Epithelial cell of proximal tubule (primary cell): ENCODE data around the gene SAMD4A. TPM values are rescaled to one million over a fixed set of nuclear protein-coding genes. Genes with fewer than 3 reads are reported as not detected.

Experiments used
- DNase-seq: peaks from one replicate; pipeline ENCODE4 v3.0.0-alpha.2; 2011; ENCODE audit warnings: low read depth
- H3K4me3 ChIP-seq: 2 replicates; pipeline ENCODE4 v1.5.1; 2011; ENCODE audit warnings: low read depth, mild to moderate bottlenecking, low read length
- CTCF ChIP-seq: conservative IDR thresholded peaks from 2 replicates; pipeline ENCODE4 v1.5.1; 2012; ENCODE audit warnings: low read depth, mild to moderate bottlenecking, low read length
- total RNA-seq: library from RNA; depleted of rRNA; stranded (reverse); fragments of >200 nt; gene quantifications from 2 replicates; pipeline ENCODE4 v1.2.3, GENCODE V29; 2015

Gene SAMD4A, protein sequence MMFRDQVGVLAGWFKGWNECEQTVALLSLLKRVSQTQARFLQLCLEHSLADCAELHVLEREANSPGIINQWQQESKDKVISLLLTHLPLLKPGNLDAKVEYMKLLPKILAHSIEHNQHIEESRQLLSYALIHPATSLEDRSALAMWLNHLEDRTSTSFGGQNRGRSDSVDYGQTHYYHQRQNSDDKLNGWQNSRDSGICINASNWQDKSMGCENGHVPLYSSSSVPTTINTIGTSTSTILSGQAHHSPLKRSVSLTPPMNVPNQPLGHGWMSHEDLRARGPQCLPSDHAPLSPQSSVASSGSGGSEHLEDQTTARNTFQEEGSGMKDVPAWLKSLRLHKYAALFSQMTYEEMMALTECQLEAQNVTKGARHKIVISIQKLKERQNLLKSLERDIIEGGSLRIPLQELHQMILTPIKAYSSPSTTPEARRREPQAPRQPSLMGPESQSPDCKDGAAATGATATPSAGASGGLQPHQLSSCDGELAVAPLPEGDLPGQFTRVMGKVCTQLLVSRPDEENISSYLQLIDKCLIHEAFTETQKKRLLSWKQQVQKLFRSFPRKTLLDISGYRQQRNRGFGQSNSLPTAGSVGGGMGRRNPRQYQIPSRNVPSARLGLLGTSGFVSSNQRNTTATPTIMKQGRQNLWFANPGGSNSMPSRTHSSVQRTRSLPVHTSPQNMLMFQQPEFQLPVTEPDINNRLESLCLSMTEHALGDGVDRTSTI
- 18.9 and 20.9 TPM in 2 replicates for total RNA-seq

DNA sequence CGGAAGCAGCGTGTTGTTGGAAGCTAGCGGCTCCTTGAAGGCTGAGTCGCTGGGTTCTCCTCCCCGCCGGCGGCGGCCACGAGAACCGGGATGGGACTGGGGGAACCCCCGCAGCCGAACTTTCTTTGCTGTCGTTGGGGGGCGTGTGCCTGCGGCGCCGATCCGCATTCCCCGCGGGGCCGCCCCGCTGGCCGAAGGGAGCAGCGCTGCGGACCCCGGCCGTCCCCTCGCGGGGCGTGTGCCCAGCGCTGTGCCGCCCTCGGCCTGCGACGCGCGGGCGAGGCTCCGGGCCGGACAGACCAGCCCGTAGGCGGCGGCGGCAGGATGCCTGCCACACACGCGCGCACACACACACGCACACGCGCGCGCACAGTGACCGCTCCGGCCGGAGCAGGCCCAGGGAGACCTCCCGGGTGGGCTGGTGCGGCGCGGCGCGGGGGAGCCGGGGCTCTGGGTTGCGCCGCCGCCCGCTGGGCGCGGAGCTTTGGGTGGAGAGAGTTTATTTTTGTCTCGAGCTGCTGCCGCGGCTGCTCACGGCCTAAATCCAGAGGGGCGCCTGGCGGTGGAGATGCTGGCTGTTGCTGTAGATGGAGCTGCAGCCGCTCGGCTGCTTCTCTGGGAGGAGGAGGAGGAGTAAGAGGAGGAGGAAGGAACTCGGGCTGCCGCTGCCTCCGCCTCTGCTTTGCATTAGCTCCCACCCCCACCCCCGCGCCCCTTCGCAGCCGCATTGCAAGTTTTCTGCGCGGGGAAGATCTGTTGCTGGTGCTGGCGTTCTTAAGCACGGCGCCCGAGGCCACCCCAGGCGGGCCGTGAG lies at the start of gene SAMD4A:
Gene SAMD4A (plus strand): TSS at position 719 of the 814 bp plus-strand sequence. CDS start 789 bp downstream, outside the sequence.
- no peak for DNase-seq
- peak within 1 kb of the TSS; percentile 83 for H3K4me3 ChIP-seq
- TF ChIP-seq CTCF, result peak; percentile 24

DNA sequence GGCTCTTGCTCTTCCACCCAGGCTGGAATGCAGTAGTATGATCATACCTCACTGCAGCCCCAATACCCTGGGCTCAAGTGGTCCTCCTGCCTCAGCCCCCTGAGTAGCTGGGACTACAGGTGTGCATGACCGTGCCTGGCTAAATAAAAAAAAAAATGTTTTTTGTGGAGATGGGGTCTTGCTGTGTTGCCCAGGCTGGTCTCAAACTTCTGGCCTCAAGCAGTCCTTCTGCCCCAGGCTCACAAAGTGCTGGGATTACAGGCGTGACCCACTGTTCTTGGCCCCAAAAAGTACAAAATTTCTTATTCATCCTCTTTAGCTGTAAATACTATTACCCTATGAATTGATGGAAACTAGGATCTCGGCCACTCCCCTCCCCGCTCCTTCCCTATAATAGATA lies 42.5 kb upstream of the SAMD4A start:
- DNase-seq, result no peak
- TF ChIP-seq CTCF, result no peak
- H3K4me3 ChIP-seq, result no peak overlapping the region

- no peak overlapping the region for H3K4me3 ChIP-seq
These were observed 38.0 kb upstream of the SAMD4A start for GRCh38 chr14:54528973-54529372.

DNA sequence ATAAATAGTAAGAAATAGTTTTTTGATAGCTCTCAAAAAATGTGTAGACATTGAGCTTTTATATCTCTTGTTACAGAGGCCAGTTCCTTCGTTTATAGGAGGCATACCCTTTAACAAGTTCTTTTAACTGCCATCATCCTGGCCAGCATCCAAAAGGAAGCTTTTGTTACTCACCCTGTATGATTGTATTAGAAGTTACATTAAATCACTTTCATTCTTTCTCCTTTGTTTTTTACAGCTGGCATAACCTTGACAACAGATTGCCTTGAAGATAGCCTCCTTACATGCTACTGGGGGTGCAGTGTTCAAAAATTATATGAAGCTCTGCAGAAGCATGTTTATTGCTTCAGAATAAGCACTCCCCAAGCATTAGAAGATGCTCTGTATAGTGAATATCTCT lies 37.1 kb upstream of the SAMD4A start:
- DNase-seq, result no peak
- no peak overlapping the region for H3K4me3 ChIP-seq
- no peak for TF ChIP-seq CTCF

More at GRCh38 chr14:54528973-54529372, 38.0 kb upstream of the SAMD4A start:
- no peak for DNase-seq
- no peak for TF ChIP-seq CTCF

DNA sequence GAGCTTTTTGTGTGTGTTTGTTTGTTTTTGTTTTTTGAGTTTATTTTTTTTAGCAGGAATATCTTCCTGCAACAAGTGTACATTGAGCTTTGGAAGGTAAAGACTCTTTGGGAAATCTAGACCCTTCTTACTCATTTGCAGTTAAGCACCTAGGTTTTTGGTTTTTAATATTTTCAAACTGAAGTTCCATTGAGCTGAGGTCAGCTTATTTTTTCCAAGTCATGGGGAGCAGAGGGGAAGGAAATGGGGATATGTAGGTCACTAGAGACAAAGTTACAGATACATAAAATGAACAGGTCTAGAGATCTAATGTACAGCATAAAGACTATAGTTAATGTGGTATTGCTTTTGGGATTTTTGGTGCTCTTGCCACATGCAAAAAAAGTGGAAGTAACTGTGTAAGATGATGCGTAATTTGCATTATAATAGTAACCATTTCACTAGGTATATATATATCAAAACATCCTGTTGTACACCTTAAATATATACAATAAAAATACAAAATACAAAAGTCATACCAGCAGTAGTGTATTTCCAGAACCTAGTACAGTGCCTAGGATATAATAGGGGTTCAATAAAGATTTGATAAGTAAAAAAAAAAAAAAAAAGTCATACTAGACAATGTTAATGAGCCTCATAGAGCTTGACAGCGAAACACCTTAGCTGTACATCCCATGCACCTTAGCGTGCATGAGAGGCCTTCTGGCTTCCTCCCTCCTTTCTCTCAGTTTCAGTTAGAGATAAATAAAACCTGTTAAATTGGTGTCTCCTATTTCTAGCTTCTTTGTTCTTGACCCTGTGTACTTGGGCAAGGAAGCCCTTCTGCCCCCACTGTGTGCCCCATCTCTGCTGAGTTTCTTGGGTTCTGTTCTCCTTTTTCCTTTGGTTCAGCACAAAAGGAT lies 34.6 kb upstream of the SAMD4A start:
- TF ChIP-seq CTCF, result no peak
- no peak overlapping the region for H3K4me3 ChIP-seq
- no peak for DNase-seq

GRCh38 chr14:54533100-54533499 lies 33.8 kb upstream of the SAMD4A start:
- H3K4me3 ChIP-seq, result no peak overlapping the region
- TF ChIP-seq CTCF, result no peak
- no peak for DNase-seq
